Measurements from ENCODE around the gene C5orf58. TPM values are rescaled to one million over a fixed set of nuclear protein-coding genes. Genes with fewer than 3 reads are reported as not detected.

The C5orf58 gene
- polyA plus RNA-seq, 3 donors, result 0.16 to 0.30 (median 0.19) TPM

GRCh38 chr5:170273968-170274710 lies 41.4 kb downstream of the C5orf58 start:
- no peak for DNase-seq (ENCODE audit: extremely low read depth in 1 of 11, low read depth in 9 of 11, low spot score in 4 of 11)

GRCh38 chr5:170275376-170275994 lies 42.7 kb downstream of the C5orf58 start:
- DNase-seq (ENCODE audit: extremely low read depth in 1 of 11, low read depth in 9 of 11, low spot score in 4 of 11), result no peak

GRCh38 chr5:170276140-170276539 lies 43.4 kb downstream of the C5orf58 start:
- no peak for DNase-seq (ENCODE audit: extremely low read depth in 1 of 11, low read depth in 9 of 11, low spot score in 4 of 11)

- no peak for DNase-seq (ENCODE audit: extremely low read depth in 1 of 11, low read depth in 9 of 11, low spot score in 4 of 11)
These were observed 45.1 kb downstream of the C5orf58 start for GRCh38 chr5:170277867-170278281.

- DNase-seq (ENCODE audit: extremely low read depth in 1 of 11, low read depth in 9 of 11, low spot score in 4 of 11), result no peak
These were observed 46.0 kb downstream of the C5orf58 start for GRCh38 chr5:170278611-170279458.

- DNase-seq (ENCODE audit: extremely low read depth in 1 of 11, low read depth in 9 of 11, low spot score in 4 of 11), result no peak
These were observed 46.7 kb downstream of the C5orf58 start for GRCh38 chr5:170279459-170279817.

GRCh38 chr5:170280011-170280493 lies 47.3 kb downstream of the C5orf58 start:
- no peak for DNase-seq (ENCODE audit: extremely low read depth in 1 of 11, low read depth in 9 of 11, low spot score in 4 of 11)

- DNase-seq (ENCODE audit: extremely low read depth in 1 of 11, low read depth in 9 of 11, low spot score in 4 of 11), result no peak
These were observed 50.5 kb downstream of the C5orf58 start for GRCh38 chr5:170283296-170283695.

GRCh38 chr5:170284231-170284630 lies 51.4 kb downstream of the C5orf58 start:
- no peak for DNase-seq (ENCODE audit: extremely low read depth in 1 of 11, low read depth in 9 of 11, low spot score in 4 of 11)

GRCh38 chr5:170285181-170285580 lies 52.4 kb downstream of the C5orf58 start:
- no peak for DNase-seq (ENCODE audit: extremely low read depth in 1 of 11, low read depth in 9 of 11, low spot score in 4 of 11)

GRCh38 chr5:170286386-170286925 lies 53.7 kb downstream of the C5orf58 start:
- DNase-seq (ENCODE audit: extremely low read depth in 1 of 11, low read depth in 9 of 11, low spot score in 4 of 11), result no peak

GRCh38 chr5:170287532-170287931 lies 54.7 kb downstream of the C5orf58 start:
- DNase-seq (ENCODE audit: extremely low read depth in 1 of 11, low read depth in 9 of 11, low spot score in 4 of 11), result no peak

GRCh38 chr5:170288151-170288550 lies 55.4 kb downstream of the C5orf58 start:
- no peak for DNase-seq (ENCODE audit: extremely low read depth in 1 of 11, low read depth in 9 of 11, low spot score in 4 of 11)

- no peak for DNase-seq (ENCODE audit: extremely low read depth in 1 of 11, low read depth in 9 of 11, low spot score in 4 of 11)
These were observed 55.8 kb downstream of the C5orf58 start for GRCh38 chr5:170288551-170288950.

- no peak for DNase-seq (ENCODE audit: extremely low read depth in 1 of 11, low read depth in 9 of 11, low spot score in 4 of 11)
These were observed 56.3 kb downstream of the C5orf58 start for GRCh38 chr5:170289121-170289520.

GRCh38 chr5:170289764-170290163 lies 57.0 kb downstream of the C5orf58 start:
- no peak for DNase-seq (ENCODE audit: extremely low read depth in 1 of 11, low read depth in 9 of 11, low spot score in 4 of 11)

- no peak for DNase-seq (ENCODE audit: extremely low read depth in 1 of 11, low read depth in 9 of 11, low spot score in 4 of 11)
These were observed 57.7 kb downstream of the C5orf58 start for GRCh38 chr5:170290498-170290897.

- DNase-seq (ENCODE audit: extremely low read depth in 1 of 11, low read depth in 9 of 11, low spot score in 4 of 11), result no peak
These were observed 59.7 kb downstream of the C5orf58 start for GRCh38 chr5:170292179-170293104.

- no peak for DNase-seq (ENCODE audit: extremely low read depth in 1 of 11, low read depth in 9 of 11, low spot score in 4 of 11)
These were observed 60.5 kb downstream of the C5orf58 start for GRCh38 chr5:170293273-170293672.
